Activated CD4-positive, alpha-beta T cell treated with anti-CD3 and anti-CD28 coated beads for 36 hours (primary cell): ENCODE data around the gene NOS1. TPM values are rescaled to one million over a fixed set of nuclear protein-coding genes. Genes with fewer than 3 reads are reported as not detected.
"Not testable (repeated sequence)": the region's sequence is repeated elsewhere in the genome, so short reads cannot be mapped to it uniquely, and the experiment has no call there.

ENCODE experiments used
- ATAC-seq: fragments of 200-7000 bp; cut with Tn5 transposase; one replicate; pipeline ENCODE4 v1.10.0; 2021; ENCODE audit warnings: mild to moderate bottlenecking, moderate library complexity
- CTCF ChIA-PET: fragments of 350-600 bp; sonication (Branson Sonifier 250); formaldehyde crosslinking; loops from one replicate; lab custom pipeline; 2021; ENCODE audit warnings: antibody characterized with exemption; lab: Charles Lee
- POLR2A ChIA-PET: fragments of 350-600 bp; sonication (Branson Sonifier 250); formaldehyde crosslinking; loops from one replicate; lab custom pipeline; 2021; ENCODE audit warnings: antibody characterized with exemption, inconsistent platforms; lab: Charles Lee
- DNase-seq: peaks from one replicate; pipeline ENCODE4 v3.0.0-alpha.2; 2020
- H3K27ac Mint-ChIP-seq: one replicate; pipeline ENCODE4 v1.8.0; 2021; ENCODE audit warnings: mixed read lengths
- H3K27me3 Mint-ChIP-seq: one replicate; pipeline ENCODE4 v1.8.0; 2021; ENCODE audit warnings: mixed read lengths
- H3K36me3 Mint-ChIP-seq: one replicate; pipeline ENCODE4 v1.8.0; 2021; ENCODE audit warnings: low read depth, mixed read lengths
- H3K4me1 Mint-ChIP-seq: one replicate; pipeline ENCODE4 v1.8.0; 2021; ENCODE audit warnings: mixed read lengths
- H3K4me3 Mint-ChIP-seq: one replicate; pipeline ENCODE4 v1.8.0; 2021; ENCODE audit warnings: mild to moderate bottlenecking, moderate library complexity, mixed read lengths
- H3K9me3 Mint-ChIP-seq: one replicate; pipeline ENCODE4 v1.8.0; 2021; ENCODE audit warnings: low read depth, mixed read lengths
- intact Hi-C, 2 experiments: fragments of 100-400 bp; cut with DNase I in 1 of 2; cut with micrococcal nuclease in 1 of 2; formaldehyde crosslinking; loops; one replicate each; pipeline versions ENCODE4 v1.14.2 to v1.15.1; 2022 to 2024; cut with DNase I, micrococcal nuclease
- total RNA-seq, 2 experiments: library from RNA; stranded (reverse); gene quantifications; one replicate each; pipeline ENCODE4 v1.2.3, GENCODE V29; 2021

NOS1 gene
- total RNA-seq, 2 experiments from 2014 or later = not detected

- Mint-ChIP-seq H3K27me3 (no peaks in the 10 kb centered on the region), H3K4me1 (peaks cover 30% of the 10 kb centered on the region), H3K27ac (peak overlapping the region; percentile 90), H3K9me3 (peaks cover 2% of the 10 kb centered on the region), H3K4me3 (peak overlapping the region; percentile 95), H3K36me3 (peaks cover 30% of the 10 kb centered on the region)
- CTCF ChIA-PET = no interaction called here
- POLR2A ChIA-PET = interaction anchor here (0.7 kb wide), 1 partner anchor 18 kb away, joined by 3 read pairs; no protein-coding TSS in a partner anchor
- intact Hi-C loops = loop anchor here (1.0 to 10.0 kb wide), 9 partner anchors 34 to 1187 kb away; partner anchors contain the start of genes RNFT2 (in 2 of the 2), SPRING1 (in 2 of the 2), PEBP1 (in 1 of the 2) and RFC5 (in 1 of the 2)
- DNase-seq (peak; percentile 68), ATAC-seq (peak; percentile 21)
These were observed 171.7 kb downstream of the NOS1 start for GRCh38 chr12:117189725-117190209.

GRCh38 chr12:117188961-117189724, 172.3 kb downstream of the NOS1 start:
- peaks cover 33% of the 10 kb centered on the region for H3K36me3 Mint-ChIP-seq
- H3K9me3 Mint-ChIP-seq = peaks cover 2% of the 10 kb centered on the region
- POLR2A ChIA-PET = interaction anchor here (0.6 kb wide), 2 partner anchors 328 to 913 kb away, joined by 4 read pairs; no protein-coding TSS in a partner anchor
- intact Hi-C loops = no loop called here
- ATAC-seq (no peak), DNase-seq (no peak)
- CTCF ChIA-PET = interaction anchor here (0.7 to 1.4 kb wide), 2 partner anchors 30 to 59 kb away, joined by 3 to 4 read pairs; no protein-coding TSS in a partner anchor
- H3K4me1 Mint-ChIP-seq = peaks cover 30% of the 10 kb centered on the region
- no peaks in the 10 kb centered on the region for H3K27me3 Mint-ChIP-seq
- H3K4me3 Mint-ChIP-seq = peak overlapping the region; percentile 95
- H3K27ac Mint-ChIP-seq = peak overlapping the region; percentile 90

GRCh38 chr12:117188121-117188665, 173.2 kb downstream of the NOS1 start:
- H3K9me3 Mint-ChIP-seq = no peaks in the 10 kb centered on the region
- no peaks in the 10 kb centered on the region for H3K27me3 Mint-ChIP-seq
- H3K4me1 Mint-ChIP-seq = peaks cover 30% of the 10 kb centered on the region
- intact Hi-C loops = no loop called here
- ATAC-seq (no peak), DNase-seq (no peak)
- H3K4me3 Mint-ChIP-seq = peak overlapping the region; percentile 95
- ChIA-PET CTCF (interaction anchor here (1.4 kb wide), 1 partner anchor 58 kb away, joined by 4 read pairs; no protein-coding TSS in a partner anchor), POLR2A (interaction anchor here (0.6 kb wide), 2 partner anchors 327 to 912 kb away, joined by 4 read pairs; no protein-coding TSS in a partner anchor)
- H3K27ac Mint-ChIP-seq = no peak overlapping the region
- H3K36me3 Mint-ChIP-seq = peaks cover 40% of the 10 kb centered on the region

GRCh38 chr12:117187421-117187820, 174.0 kb downstream of the NOS1 start:
- ChIA-PET CTCF (interaction anchor here (0.7 kb wide), 1 partner anchor 52 kb away, joined by 3 read pairs; no protein-coding TSS in a partner anchor), POLR2A (interaction anchor here (0.6 kb wide), 1 partner anchor 20 kb away, joined by 3 read pairs; no protein-coding TSS in a partner anchor)
- no peak for ATAC-seq
- no peaks in the 10 kb centered on the region for H3K9me3 Mint-ChIP-seq
- intact Hi-C loops = no loop called here
- DNase-seq = no peak
- H3K4me1 Mint-ChIP-seq = peaks cover 30% of the 10 kb centered on the region
- H3K27me3 Mint-ChIP-seq = no peaks in the 10 kb centered on the region
- no peak overlapping the region for H3K4me3 Mint-ChIP-seq
- H3K36me3 Mint-ChIP-seq = peaks cover 40% of the 10 kb centered on the region
- no peak overlapping the region for H3K27ac Mint-ChIP-seq

GRCh38 chr12:117182866-117183265, 178.6 kb downstream of the NOS1 start:
- H3K9me3 Mint-ChIP-seq = no peaks in the 10 kb centered on the region
- ATAC-seq (no peak), DNase-seq (no peak)
- ChIA-PET CTCF (no interaction called here), POLR2A (no interaction called here)
- intact Hi-C loops = no loop called here
- H3K27me3 Mint-ChIP-seq = no peaks in the 10 kb centered on the region
- H3K27ac Mint-ChIP-seq = no peak overlapping the region
- H3K4me3 Mint-ChIP-seq = no peak overlapping the region
- peaks cover 16% of the 10 kb centered on the region for H3K4me1 Mint-ChIP-seq
- peaks cover 67% of the 10 kb centered on the region for H3K36me3 Mint-ChIP-seq

- ATAC-seq, H3K4me3 Mint-ChIP-seq, H3K27ac Mint-ChIP-seq, intact Hi-C loops, CTCF ChIA-PET, POLR2A ChIA-PET, DNase-seq, H3K9me3 Mint-ChIP-seq, H3K27me3 Mint-ChIP-seq: not testable (repeated sequence)
- H3K36me3 Mint-ChIP-seq = peaks cover 69% of the 10 kb centered on the region
- H3K4me1 Mint-ChIP-seq = peaks cover 12% of the 10 kb centered on the region
These were observed 180.0 kb downstream of the NOS1 start for GRCh38 chr12:117181468-117181843.

GRCh38 chr12:117180758-117181467, 180.5 kb downstream of the NOS1 start:
- CTCF ChIA-PET = no interaction called here
- Mint-ChIP-seq H3K27me3 (no peaks in the 10 kb centered on the region), H3K9me3 (no peaks in the 10 kb centered on the region), H3K4me3 (no peak overlapping the region), H3K27ac (no peak overlapping the region), H3K4me1 (peaks cover 16% of the 10 kb centered on the region), H3K36me3 (peaks cover 69% of the 10 kb centered on the region)
- intact Hi-C loops = no loop called here
- DNase-seq (no peak), ATAC-seq (no peak)
- POLR2A ChIA-PET = no interaction called here

GRCh38 chr12:117178745-117179144, 182.7 kb downstream of the NOS1 start:
- ATAC-seq (no peak), DNase-seq (no peak)
- H3K9me3 Mint-ChIP-seq = no peaks in the 10 kb centered on the region
- peaks cover 11% of the 10 kb centered on the region for H3K4me1 Mint-ChIP-seq
- H3K36me3 Mint-ChIP-seq = peaks cover 70% of the 10 kb centered on the region
- no peaks in the 10 kb centered on the region for H3K27me3 Mint-ChIP-seq
- CTCF ChIA-PET = no interaction called here
- intact Hi-C loops = no loop called here
- no peak overlapping the region for H3K4me3 Mint-ChIP-seq
- H3K27ac Mint-ChIP-seq = no peak overlapping the region
- POLR2A ChIA-PET = no interaction called here

GRCh38 chr12:117178301-117178700, 183.1 kb downstream of the NOS1 start:
- POLR2A ChIA-PET = no interaction called here
- H3K27ac Mint-ChIP-seq = no peak overlapping the region
- H3K4me1 Mint-ChIP-seq = peaks cover 11% of the 10 kb centered on the region
- H3K36me3 Mint-ChIP-seq = peaks cover 67% of the 10 kb centered on the region
- no peaks in the 10 kb centered on the region for H3K27me3 Mint-ChIP-seq
- ATAC-seq (no peak), DNase-seq (no peak)
- CTCF ChIA-PET = no interaction called here
- H3K9me3 Mint-ChIP-seq = no peaks in the 10 kb centered on the region
- intact Hi-C loops = no loop called here
- no peak overlapping the region for H3K4me3 Mint-ChIP-seq

GRCh38 chr12:117172168-117172567, 189.3 kb downstream of the NOS1 start:
- DNase-seq (no peak), ATAC-seq (no peak)
- intact Hi-C loops = no loop called here
- no peaks in the 10 kb centered on the region for H3K9me3 Mint-ChIP-seq
- ChIA-PET POLR2A (no interaction called here), CTCF (interaction anchor here (1.0 kb wide), 1 partner anchor 22 kb away, joined by 3 read pairs; no protein-coding TSS in a partner anchor)
- H3K36me3 Mint-ChIP-seq = peaks cover 58% of the 10 kb centered on the region
- no peak overlapping the region for H3K27ac Mint-ChIP-seq
- H3K4me1 Mint-ChIP-seq = peaks cover 3% of the 10 kb centered on the region
- H3K27me3 Mint-ChIP-seq = no peaks in the 10 kb centered on the region
- H3K4me3 Mint-ChIP-seq = no peak overlapping the region
